Panc1 (cell line): ENCODE data around the gene PSMB7.

Experiments
- POLR2AphosphoS5 ChIP-seq: IDR thresholded peaks from 2 replicates; pipeline ENCODE4 v1.6.1; 2012; ENCODE audit warnings: mild to moderate bottlenecking, low read depth, low read length, moderate library complexity
- SIN3A ChIP-seq: IDR thresholded peaks from 2 replicates; pipeline ENCODE4 v1.6.1; 2012; ENCODE audit warnings: low read depth, mild to moderate bottlenecking, low read length, moderate library complexity, borderline replicate concordance; ENCODE audit not compliant: insufficient read depth

- TF ChIP-seq POLR2AphosphoS5 (no peak), SIN3A (no peak)
Observed at GRCh38 chr9:124444166-124444565, 28.9 kb upstream of the PSMB7 start.
